GM19324 (cell line): ENCODE measurements around the gene FBXW10.
"Not testable (repeated sequence)": the region's sequence is repeated elsewhere in the genome, so short reads cannot be mapped to it uniquely, and the experiment has no call there.

Source experiments
- ATAC-seq: cut with Tn5 transposase; IDR thresholded peaks from one replicate; pipeline ENCODE4 v1.9.1; 2021; ENCODE audit warnings: mild to moderate bottlenecking, moderate library complexity; ENCODE audit not compliant: unreplicated experiment, low FRiP score

FBXW10 gene

GRCh38 chr17:18816489-18817371 lies 72.9 kb downstream of the FBXW10 start:
- not testable (repeated sequence) for ATAC-seq

- ATAC-seq = not testable (repeated sequence)
Observed at GRCh38 chr17:18821430-18821829, 77.6 kb downstream of the FBXW10 start.

- not testable (repeated sequence) for ATAC-seq
Observed at GRCh38 chr17:18827613-18828012, 83.8 kb downstream of the FBXW10 start.
